Parathyroid adenoma (tissue), 2 donors: Measurements from ENCODE around the gene S100A5.
"Not testable (repeated sequence)": the region's sequence is repeated elsewhere in the genome, so short reads cannot be mapped to it uniquely, and the experiment has no call there.

Source experiments
- H2AFZ ChIP-seq: fragments of 300-600 bp; sonication (generic); one replicate; pipeline ENCODE4 v1.7.0; 2017; ENCODE audit warnings: antibody characterized with exemption, mild to moderate bottlenecking
- H3K27ac ChIP-seq: fragments of 300-600 bp; sonication (generic); one replicate; pipeline ENCODE4 v1.7.0; 2017
- H3K27me3 ChIP-seq: fragments of 300-600 bp; sonication (generic); one replicate; pipeline ENCODE4 v1.7.0; 2017; ENCODE audit warnings: low read length; ENCODE audit not compliant: control insufficient read depth, insufficient read depth
- H3K36me3 ChIP-seq: fragments of 300-600 bp; sonication (generic); one replicate; pipeline ENCODE4 v1.7.0; 2017; ENCODE audit warnings: low read length; ENCODE audit not compliant: control insufficient read depth, insufficient read depth
- H3K4me1 ChIP-seq: fragments of 300-600 bp; sonication (generic); one replicate; pipeline ENCODE4 v1.7.0; 2017; ENCODE audit warnings: control low read depth
- H3K4me2 ChIP-seq: fragments of 300-600 bp; sonication (generic); one replicate; pipeline ENCODE4 v1.7.0; 2017; ENCODE audit warnings: low read length
- H3K4me3 ChIP-seq: fragments of 300-600 bp; sonication (generic); one replicate; pipeline ENCODE4 v1.7.0; 2017; ENCODE audit warnings: low read depth, low read length
- H3K79me2 ChIP-seq: fragments of 300-600 bp; sonication (generic); one replicate; pipeline ENCODE4 v1.7.0; 2017; ENCODE audit warnings: control low read depth
- H3K9ac ChIP-seq: fragments of 300-600 bp; sonication (generic); one replicate; pipeline ENCODE4 v1.7.0; 2017; ENCODE audit warnings: mild to moderate bottlenecking
- H3K9me3 ChIP-seq: fragments of 300-600 bp; sonication (generic); one replicate; pipeline ENCODE4 v1.7.0; 2017; ENCODE audit warnings: low read length; ENCODE audit not compliant: control insufficient read depth
- TF ChIP-seq, protein P1 (sequence below): fragments of 300-600 bp; sonication (generic); IDR thresholded peaks from one replicate; pipeline ENCODE4 v1.7.0; 2017; ENCODE audit warnings: antibody characterized with exemption, mild to moderate bottlenecking
- donor health status: primary hyperparathyroidism.

Gene S100A5

GRCh38 chr1:153540394-153541361, at the start of gene S100A5:
Gene S100A5, minus strand, starts transcription at chr1:153540934. Its CDS starts 743 bp downstream, at chr1:153540191.
- H2AFZ ChIP-seq = no peak within 1 kb of the TSS
- H3K9me3 ChIP-seq = no peaks in the 10 kb centered on the region
- H3K4me3 ChIP-seq = no peak within 1 kb of the TSS
- no peak within 1 kb of the TSS for H3K27ac ChIP-seq
- H3K79me2 ChIP-seq = no peaks in the 10 kb centered on the region
- H3K4me1 ChIP-seq = peaks cover 4% of the 10 kb centered on the region
- H3K27me3 ChIP-seq = no peaks in the 10 kb centered on the region
- H3K4me2 ChIP-seq = no peak within 1 kb of the TSS
- TF ChIP-seq, protein P1, sequence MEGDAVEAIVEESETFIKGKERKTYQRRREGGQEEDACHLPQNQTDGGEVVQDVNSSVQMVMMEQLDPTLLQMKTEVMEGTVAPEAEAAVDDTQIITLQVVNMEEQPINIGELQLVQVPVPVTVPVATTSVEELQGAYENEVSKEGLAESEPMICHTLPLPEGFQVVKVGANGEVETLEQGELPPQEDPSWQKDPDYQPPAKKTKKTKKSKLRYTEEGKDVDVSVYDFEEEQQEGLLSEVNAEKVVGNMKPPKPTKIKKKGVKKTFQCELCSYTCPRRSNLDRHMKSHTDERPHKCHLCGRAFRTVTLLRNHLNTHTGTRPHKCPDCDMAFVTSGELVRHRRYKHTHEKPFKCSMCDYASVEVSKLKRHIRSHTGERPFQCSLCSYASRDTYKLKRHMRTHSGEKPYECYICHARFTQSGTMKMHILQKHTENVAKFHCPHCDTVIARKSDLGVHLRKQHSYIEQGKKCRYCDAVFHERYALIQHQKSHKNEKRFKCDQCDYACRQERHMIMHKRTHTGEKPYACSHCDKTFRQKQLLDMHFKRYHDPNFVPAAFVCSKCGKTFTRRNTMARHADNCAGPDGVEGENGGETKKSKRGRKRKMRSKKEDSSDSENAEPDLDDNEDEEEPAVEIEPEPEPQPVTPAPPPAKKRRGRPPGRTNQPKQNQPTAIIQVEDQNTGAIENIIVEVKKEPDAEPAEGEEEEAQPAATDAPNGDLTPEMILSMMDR = no peak
- H3K36me3 ChIP-seq = no peaks in the 10 kb centered on the region
- no peak within 1 kb of the TSS for H3K9ac ChIP-seq

GRCh38 chr1:153588482-153588881, 47.7 kb upstream of the S100A5 start:
- TF ChIP-seq, protein P1 = no peak
- H2AFZ ChIP-seq = peak overlapping the region; percentile 25

GRCh38 chr1:153588033-153588432, 47.3 kb upstream of the S100A5 start:
- not testable (repeated sequence) for H3K27me3 ChIP-seq, H3K9me3 ChIP-seq, H3K36me3 ChIP-seq, H3K4me3 ChIP-seq, H3K4me1 ChIP-seq, H3K79me2 ChIP-seq, H3K4me2 ChIP-seq, H3K9ac ChIP-seq
- Histone ChIP-seq H2AFZ (peak overlapping the region; percentile 25), H3K27ac (peak overlapping the region; percentile 6)

More at GRCh38 chr1:153588482-153588881, 47.7 kb upstream of the S100A5 start:
- peak overlapping the region; percentile 6 for H3K27ac ChIP-seq
- no peaks in the 10 kb centered on the region for H3K36me3 ChIP-seq
- H3K4me3 ChIP-seq = no peak overlapping the region
- no peaks in the 10 kb centered on the region for H3K9me3 ChIP-seq
- H3K27me3 ChIP-seq = no peaks in the 10 kb centered on the region
- H3K9ac ChIP-seq = no peak overlapping the region
- no peak overlapping the region for H3K4me2 ChIP-seq
- no peaks in the 10 kb centered on the region for H3K79me2 ChIP-seq
- no peaks in the 10 kb centered on the region for H3K4me1 ChIP-seq

- Histone ChIP-seq H3K9ac (no peak overlapping the region), H3K4me2 (no peak overlapping the region), H3K36me3 (no peaks in the 10 kb centered on the region), H3K4me3 (no peak overlapping the region), H3K4me1 (no peaks in the 10 kb centered on the region), H3K27ac (peak overlapping the region; percentile 6), H3K9me3 (no peaks in the 10 kb centered on the region), H3K79me2 (no peaks in the 10 kb centered on the region), H3K27me3 (no peaks in the 10 kb centered on the region), H2AFZ (no peak overlapping the region)
- TF ChIP-seq, protein P1 = no peak
These were observed 46.6 kb upstream of the S100A5 start for GRCh38 chr1:153587314-153587713.

DNA sequence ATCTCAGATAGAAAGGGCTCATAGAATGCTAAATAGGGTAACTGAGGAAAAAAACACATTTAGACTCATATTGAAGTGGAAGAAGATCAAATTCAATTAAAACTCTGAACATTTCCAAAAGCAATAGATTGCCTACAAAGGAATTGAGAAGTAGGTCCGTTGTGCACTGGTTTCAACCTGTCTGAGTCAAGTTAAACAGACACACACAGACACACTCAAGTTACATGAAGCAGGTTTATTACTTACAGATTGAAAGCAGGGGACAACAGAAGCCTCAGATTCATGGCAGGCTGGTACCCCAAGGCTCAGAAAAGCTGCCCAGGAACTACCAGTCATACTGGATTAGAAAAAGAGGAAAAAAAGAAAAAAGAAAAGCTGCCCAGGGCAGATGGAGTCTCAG, 45.6 kb upstream of the S100A5 start:
- TF ChIP-seq, protein P1 = no peak
- no peaks in the 10 kb centered on the region for H3K9me3 ChIP-seq
- H3K27ac ChIP-seq = no peak overlapping the region

More for the DNA sequence above, 45.6 kb upstream of the S100A5 start:
- Histone ChIP-seq H3K4me2 (no peak overlapping the region), H3K79me2 (no peaks in the 10 kb centered on the region), H3K36me3 (no peaks in the 10 kb centered on the region), H3K27me3 (no peaks in the 10 kb centered on the region), H2AFZ (no peak overlapping the region), H3K9ac (no peak overlapping the region), H3K4me1 (no peaks in the 10 kb centered on the region), H3K4me3 (no peak overlapping the region)
